Astrocyte (in vitro differentiated cells and primary cell): Measurements from ENCODE around the gene GATA6. TPM values are rescaled to one million over a fixed set of nuclear protein-coding genes. Genes with fewer than 3 reads are reported as not detected.

Experiments used
- DNase-seq: peaks from one replicate; pipeline ENCODE4 v3.0.0-alpha.2; 2010; ENCODE audit warnings: low read depth
- FAIRE-seq: peaks from 2 replicates; lab custom pipeline; 2011; peaks lifted over from hg19 to GRCh38; lab: Jason Lieb, UNC
- H2AFZ ChIP-seq: 2 replicates; pipeline ENCODE4 v1.6.0; 2012; ENCODE audit warnings: low read depth, low read length, inconsistent platforms
- H3K27ac ChIP-seq: 2 replicates; pipeline ENCODE4 v1.5.1; 2011; ENCODE audit warnings: low read depth, low read length, inconsistent platforms
- H3K27me3 ChIP-seq: 2 replicates; pipeline ENCODE4 v1.6.0; 2011; ENCODE audit warnings: low read length, inconsistent platforms; ENCODE audit not compliant: insufficient read depth
- H3K36me3 ChIP-seq: 2 replicates; pipeline ENCODE4 v1.5.1; 2011; ENCODE audit warnings: low read length, inconsistent platforms; ENCODE audit not compliant: insufficient read depth
- H3K4me1 ChIP-seq: 2 replicates; pipeline ENCODE4 v1.5.1; 2011; ENCODE audit warnings: low read length, inconsistent platforms; ENCODE audit not compliant: insufficient read depth
- H3K4me2 ChIP-seq: 2 replicates; pipeline ENCODE4 v1.6.0; 2012; ENCODE audit warnings: low read length, inconsistent platforms
- H3K4me3 ChIP-seq: 2 replicates; pipeline ENCODE4 v1.5.1; 2011; ENCODE audit warnings: low read depth, mild to moderate bottlenecking, low read length, inconsistent platforms; ENCODE audit not compliant: insufficient read depth
- H3K79me2 ChIP-seq: 2 replicates; pipeline ENCODE4 v1.6.0; 2012; ENCODE audit warnings: mild to moderate bottlenecking, low read length, inconsistent platforms; ENCODE audit not compliant: insufficient read depth
- H3K9ac ChIP-seq: 2 replicates; pipeline ENCODE4 v1.6.0; 2012; ENCODE audit warnings: mild to moderate bottlenecking, low read length, inconsistent platforms
- H3K9me3 ChIP-seq: 2 replicates; pipeline ENCODE4 v1.5.1; 2012; ENCODE audit warnings: low read depth, mild to moderate bottlenecking, low read length, inconsistent platforms; ENCODE audit not compliant: insufficient read depth
- H4K20me1 ChIP-seq: 2 replicates; pipeline ENCODE4 v1.6.0; 2012; ENCODE audit warnings: low read length, inconsistent platforms; ENCODE audit not compliant: insufficient read depth
- H3K27ac Mint-ChIP-seq: one replicate; pipeline ENCODE4 v1.8.0; 2021; ENCODE audit warnings: mild to moderate bottlenecking, mixed read lengths; ENCODE audit not compliant: unreplicated experiment
- H3K27me3 Mint-ChIP-seq: one replicate; pipeline ENCODE4 v1.8.0; 2021; ENCODE audit warnings: low read depth, mixed read lengths; ENCODE audit not compliant: unreplicated experiment
- H3K36me3 Mint-ChIP-seq: one replicate; pipeline ENCODE4 v1.8.0; 2021; ENCODE audit warnings: low read depth, mixed read lengths; ENCODE audit not compliant: unreplicated experiment
- H3K4me1 Mint-ChIP-seq: one replicate; pipeline ENCODE4 v1.8.0; 2021; ENCODE audit warnings: low read depth, mixed read lengths; ENCODE audit not compliant: unreplicated experiment
- H3K4me3 Mint-ChIP-seq: one replicate; pipeline ENCODE4 v1.8.0; 2021; ENCODE audit warnings: mild to moderate bottlenecking, moderate library complexity, mixed read lengths; ENCODE audit not compliant: unreplicated experiment
- H3K9me3 Mint-ChIP-seq: one replicate; pipeline ENCODE4 v1.8.0; 2021; ENCODE audit warnings: mild to moderate bottlenecking, mixed read lengths; ENCODE audit not compliant: unreplicated experiment
- EZH2 ChIP-seq: IDR thresholded peaks from 2 replicates; pipeline ENCODE4 v1.6.1; 2012; ENCODE audit warnings: mild to moderate bottlenecking, low read length, inconsistent platforms; ENCODE audit not compliant: insufficient read depth
- total RNA-seq: library from RNA; stranded (reverse); gene quantifications from 2 replicates; pipeline ENCODE4 v1.2.1, GENCODE V29; 2021
- TF ChIP-seq, protein P1 (sequence below): IDR thresholded peaks from 2 replicates; pipeline ENCODE4 v1.5.1; 2011; ENCODE audit warnings: low read depth, mild to moderate bottlenecking, inconsistent platforms, low read length, moderate library complexity; ENCODE audit not compliant: insufficient read depth

Gene GATA6
- total RNA-seq, 1 donor from 2014 or later: 9.4 TPM

DNA sequence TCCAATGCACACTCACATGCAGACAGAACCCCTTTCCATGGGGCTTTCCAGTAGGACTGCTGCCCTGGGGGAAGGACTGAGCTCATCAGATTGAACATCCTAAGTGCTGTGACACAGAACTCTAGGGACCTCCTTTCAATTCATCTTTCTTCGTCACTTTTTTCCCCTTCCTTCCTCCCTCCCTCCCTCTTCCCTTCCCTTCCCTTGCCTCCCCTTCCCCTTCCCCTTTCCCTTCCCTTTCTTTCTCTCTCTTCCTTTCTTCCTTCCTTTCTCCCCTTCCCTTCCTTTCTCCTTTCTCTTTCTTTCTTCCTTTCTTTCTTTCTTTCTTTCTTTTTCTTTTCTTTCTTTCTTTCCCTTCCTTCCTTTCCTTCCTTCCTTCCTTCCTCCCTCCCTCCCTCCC lies 39.6 kb upstream of the GATA6 start:
- Mint-ChIP-seq H3K9me3 (no peaks in the 10 kb centered on the region), H3K36me3 (no peaks in the 10 kb centered on the region), H3K4me3 (no peak overlapping the region), H3K27me3 (peaks cover 14% of the 10 kb centered on the region), H3K27ac (no peak overlapping the region), H3K4me1 (no peaks in the 10 kb centered on the region)
- Histone ChIP-seq H3K9me3 (no peaks in the 10 kb centered on the region), H2AFZ (no peak overlapping the region), H4K20me1 (no peaks in the 10 kb centered on the region), H3K36me3 (no peaks in the 10 kb centered on the region), H3K4me3 (no peak overlapping the region), H3K9ac (no peak overlapping the region), H3K27ac (no peak overlapping the region), H3K27me3 (no peaks in the 10 kb centered on the region), H3K4me1 (no peaks in the 10 kb centered on the region), H3K4me2 (no peak overlapping the region), H3K79me2 (no peaks in the 10 kb centered on the region)
- TF ChIP-seq, protein P1, sequence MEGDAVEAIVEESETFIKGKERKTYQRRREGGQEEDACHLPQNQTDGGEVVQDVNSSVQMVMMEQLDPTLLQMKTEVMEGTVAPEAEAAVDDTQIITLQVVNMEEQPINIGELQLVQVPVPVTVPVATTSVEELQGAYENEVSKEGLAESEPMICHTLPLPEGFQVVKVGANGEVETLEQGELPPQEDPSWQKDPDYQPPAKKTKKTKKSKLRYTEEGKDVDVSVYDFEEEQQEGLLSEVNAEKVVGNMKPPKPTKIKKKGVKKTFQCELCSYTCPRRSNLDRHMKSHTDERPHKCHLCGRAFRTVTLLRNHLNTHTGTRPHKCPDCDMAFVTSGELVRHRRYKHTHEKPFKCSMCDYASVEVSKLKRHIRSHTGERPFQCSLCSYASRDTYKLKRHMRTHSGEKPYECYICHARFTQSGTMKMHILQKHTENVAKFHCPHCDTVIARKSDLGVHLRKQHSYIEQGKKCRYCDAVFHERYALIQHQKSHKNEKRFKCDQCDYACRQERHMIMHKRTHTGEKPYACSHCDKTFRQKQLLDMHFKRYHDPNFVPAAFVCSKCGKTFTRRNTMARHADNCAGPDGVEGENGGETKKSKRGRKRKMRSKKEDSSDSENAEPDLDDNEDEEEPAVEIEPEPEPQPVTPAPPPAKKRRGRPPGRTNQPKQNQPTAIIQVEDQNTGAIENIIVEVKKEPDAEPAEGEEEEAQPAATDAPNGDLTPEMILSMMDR: no peak
- no peak for TF ChIP-seq EZH2
- DNase-seq (no peak), FAIRE-seq (no peak)

DNA sequence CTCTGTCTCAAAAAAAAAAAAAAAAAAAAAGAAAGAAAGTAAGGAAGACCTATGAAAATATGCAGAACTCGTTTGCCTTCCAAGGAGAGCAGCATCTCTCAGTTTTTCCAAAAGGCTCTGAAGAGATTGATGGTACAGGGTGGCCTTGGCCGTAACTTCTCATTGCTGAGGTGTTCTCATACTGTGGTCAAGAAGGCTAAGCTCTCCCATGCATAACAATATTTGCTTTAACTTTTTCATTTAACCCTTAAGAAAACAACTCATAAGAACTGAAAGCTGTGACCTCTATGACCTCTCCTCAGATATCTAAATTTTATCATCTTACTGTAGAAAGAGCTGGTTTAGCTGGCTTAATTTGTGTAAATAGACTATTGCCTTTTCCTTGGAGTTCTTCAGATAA lies 37.1 kb upstream of the GATA6 start:
- TF ChIP-seq, protein P1: no peak
- TF ChIP-seq EZH2: no peak
- DNase-seq (no peak), FAIRE-seq (no peak)
- Histone ChIP-seq H3K9me3 (no peaks in the 10 kb centered on the region), H3K36me3 (no peaks in the 10 kb centered on the region), H3K4me2 (no peak overlapping the region), H3K27ac (no peak overlapping the region), H4K20me1 (no peaks in the 10 kb centered on the region), H3K4me1 (no peaks in the 10 kb centered on the region), H3K9ac (no peak overlapping the region), H2AFZ (no peak overlapping the region), H3K79me2 (no peaks in the 10 kb centered on the region), H3K27me3 (no peaks in the 10 kb centered on the region), H3K4me3 (no peak overlapping the region)
- Mint-ChIP-seq H3K27ac (no peak overlapping the region), H3K9me3 (no peaks in the 10 kb centered on the region), H3K4me1 (no peaks in the 10 kb centered on the region), H3K4me3 (no peak overlapping the region), H3K27me3 (peaks cover 14% of the 10 kb centered on the region), H3K36me3 (no peaks in the 10 kb centered on the region)

DNA sequence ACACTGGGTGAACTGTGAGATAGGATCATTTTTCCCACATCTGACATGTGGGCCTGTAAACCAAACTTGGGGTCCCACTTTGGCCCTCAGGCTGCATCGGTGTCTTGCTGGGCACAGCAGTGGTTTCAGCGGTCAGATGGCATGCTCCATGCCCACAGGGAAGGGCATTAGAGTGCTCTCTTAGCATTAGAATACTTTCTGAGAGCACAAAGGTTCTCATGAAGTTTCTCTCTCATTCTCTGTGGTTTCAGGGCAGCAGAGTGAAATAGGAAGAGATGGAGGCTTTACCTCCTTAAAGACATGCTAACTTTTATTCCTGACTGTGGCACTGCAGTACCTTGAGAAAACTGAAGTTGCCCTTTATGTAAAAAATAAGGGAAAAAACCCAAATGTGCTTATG lies 36.6 kb upstream of the GATA6 start:
- H3K4me2 ChIP-seq: no peak overlapping the region
- no peaks in the 10 kb centered on the region for H3K9me3 Mint-ChIP-seq

More for the DNA sequence above, 36.6 kb upstream of the GATA6 start:
- H3K27ac ChIP-seq: no peak overlapping the region
- H3K27me3 ChIP-seq: no peaks in the 10 kb centered on the region
- peaks cover 14% of the 10 kb centered on the region for H3K27me3 Mint-ChIP-seq
- no peaks in the 10 kb centered on the region for H3K4me1 ChIP-seq
- no peak overlapping the region for H3K4me3 ChIP-seq
- TF ChIP-seq, protein P1: no peak
- TF ChIP-seq EZH2: no peak
- no peak overlapping the region for H3K9ac ChIP-seq
- H3K36me3 Mint-ChIP-seq: no peaks in the 10 kb centered on the region
- no peaks in the 10 kb centered on the region for H3K9me3 ChIP-seq
- H3K4me3 Mint-ChIP-seq: no peak overlapping the region
- H3K27ac Mint-ChIP-seq: no peak overlapping the region
- FAIRE-seq (no peak), DNase-seq (no peak)
- H2AFZ ChIP-seq: no peak overlapping the region
- no peaks in the 10 kb centered on the region for H3K4me1 Mint-ChIP-seq
- no peaks in the 10 kb centered on the region for H4K20me1 ChIP-seq
- H3K79me2 ChIP-seq: no peaks in the 10 kb centered on the region
- H3K36me3 ChIP-seq: no peaks in the 10 kb centered on the region
